ENCODE results near the gene KMT2E.
"Not testable (repeated sequence)": the region's sequence is repeated elsewhere in the genome, so short reads cannot be mapped to it uniquely, and the experiment has no call there.

KMT2E gene

GRCh38 chr7:105024734-105025133 lies 10.7 kb downstream of the KMT2E start:
- Histone ChIP-seq H3K9me3 (ENCODE audit: low read depth, low read length) (no peaks in the 10 kb centered on the region), H3K9ac (ENCODE audit: insufficient read length) (no peak overlapping the region), H3K27ac (no peak overlapping the region), H3K4me3 (no peak overlapping the region), H3K36me3 (ENCODE audit: insufficient read depth, low read length) (no peaks in the 10 kb centered on the region)
- no peak for DNase-seq (ENCODE audit: low read depth, low spot score)
- TF ChIP-seq POLR2AphosphoS5 (IDR thresholded peaks at IDR 0.05; ENCODE audit: borderline replicate concordance, low read depth, low read length) (no peak), FOXP2 (optimal IDR thresholded peaks at IDR 0.05; ENCODE audit: control extremely low read depth, extremely low read length, insufficient read depth) (no peak), EZH2 (IDR thresholded peaks at IDR 0.05) (no peak)

- Histone ChIP-seq H3K36me3 (ENCODE audit: insufficient read depth, low read length) (no peaks in the 10 kb centered on the region), H3K9me3 (ENCODE audit: low read depth, low read length) (no peaks in the 10 kb centered on the region), H3K9ac (ENCODE audit: insufficient read length) (no peak overlapping the region), H3K27ac (no peak overlapping the region), H3K4me3 (no peak overlapping the region)
- DNase-seq (ENCODE audit: low read depth, low spot score): no peak
- TF ChIP-seq POLR2AphosphoS5 (IDR thresholded peaks at IDR 0.05; ENCODE audit: borderline replicate concordance, low read depth, low read length) (no peak), FOXP2 (optimal IDR thresholded peaks at IDR 0.05; ENCODE audit: control extremely low read depth, extremely low read length, insufficient read depth) (no peak), EZH2 (IDR thresholded peaks at IDR 0.05) (no peak)
These were observed 12.7 kb downstream of the KMT2E start for GRCh38 chr7:105026750-105027149.

GRCh38 chr7:105027176-105027853 lies 13.3 kb downstream of the KMT2E start:
- TF ChIP-seq POLR2AphosphoS5 (IDR thresholded peaks at IDR 0.05; ENCODE audit: borderline replicate concordance, low read depth, low read length) (no peak), EZH2 (IDR thresholded peaks at IDR 0.05) (no peak), FOXP2 (optimal IDR thresholded peaks at IDR 0.05; ENCODE audit: control extremely low read depth, extremely low read length, insufficient read depth) (no peak)
- no peak for DNase-seq (ENCODE audit: low read depth, low spot score)
- no peaks in the 10 kb centered on the region for H3K9me3 ChIP-seq (ENCODE audit: low read depth, low read length)
- no peak overlapping the region for H3K9ac ChIP-seq (ENCODE audit: insufficient read length)
- no peak overlapping the region for H3K27ac ChIP-seq
- no peaks in the 10 kb centered on the region for H3K36me3 ChIP-seq (ENCODE audit: insufficient read depth, low read length)
- no peak overlapping the region for H3K4me3 ChIP-seq

GRCh38 chr7:105028004-105028403 lies 14.0 kb downstream of the KMT2E start:
- TF ChIP-seq FOXP2 (optimal IDR thresholded peaks at IDR 0.05; ENCODE audit: control extremely low read depth, extremely low read length, insufficient read depth) (no peak), POLR2AphosphoS5 (IDR thresholded peaks at IDR 0.05; ENCODE audit: borderline replicate concordance, low read depth, low read length) (no peak), EZH2 (IDR thresholded peaks at IDR 0.05) (no peak)
- H3K9me3 ChIP-seq (ENCODE audit: low read depth, low read length): no peaks in the 10 kb centered on the region
- no peak overlapping the region for H3K4me3 ChIP-seq
- H3K27ac ChIP-seq: no peak overlapping the region
- H3K36me3 ChIP-seq (ENCODE audit: insufficient read depth, low read length): no peaks in the 10 kb centered on the region
- DNase-seq (ENCODE audit: low read depth, low spot score): no peak
- no peak overlapping the region for H3K9ac ChIP-seq (ENCODE audit: insufficient read length)

GRCh38 chr7:105028941-105029340 lies 14.9 kb downstream of the KMT2E start:
- not testable (repeated sequence) for H3K9ac ChIP-seq (ENCODE audit: insufficient read length); H3K36me3 ChIP-seq (ENCODE audit: insufficient read depth, low read length); DNase-seq (ENCODE audit: low read depth, low spot score); H3K4me3 ChIP-seq; H3K9me3 ChIP-seq (ENCODE audit: low read depth, low read length); H3K27ac ChIP-seq

DNA sequence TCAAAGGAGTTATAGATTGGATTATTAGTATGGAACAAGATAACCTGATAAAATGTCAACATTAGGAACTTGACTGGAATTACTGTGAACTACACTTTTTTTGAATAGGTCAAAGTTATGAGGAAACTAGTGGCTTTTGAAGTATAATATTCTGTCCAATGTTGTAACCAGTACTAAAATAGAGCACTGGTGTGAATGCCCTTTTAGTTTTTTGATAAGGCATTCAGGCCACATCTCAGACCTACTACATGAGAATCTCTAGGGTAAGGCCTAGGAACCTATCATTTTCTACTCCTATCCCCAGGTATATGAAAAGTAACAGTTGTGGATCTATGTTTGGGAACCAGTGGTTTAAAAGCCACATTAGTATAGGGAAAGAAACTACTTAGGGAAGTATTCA lies 16.4 kb downstream of the KMT2E start:
- TF ChIP-seq POLR2AphosphoS5 (IDR thresholded peaks at IDR 0.05; ENCODE audit: borderline replicate concordance, low read depth, low read length): no peak
- no peak for TF ChIP-seq EZH2 (IDR thresholded peaks at IDR 0.05)
- no peak for TF ChIP-seq FOXP2 (optimal IDR thresholded peaks at IDR 0.05; ENCODE audit: control extremely low read depth, extremely low read length, insufficient read depth)
- Histone ChIP-seq H3K9me3 (ENCODE audit: low read depth, low read length) (no peaks in the 10 kb centered on the region), H3K27ac (no peak overlapping the region), H3K9ac (ENCODE audit: insufficient read length) (no peak overlapping the region), H3K36me3 (ENCODE audit: insufficient read depth, low read length) (no peaks in the 10 kb centered on the region), H3K4me3 (no peak overlapping the region)
- DNase-seq (ENCODE audit: low read depth, low spot score): no peak

DNA sequence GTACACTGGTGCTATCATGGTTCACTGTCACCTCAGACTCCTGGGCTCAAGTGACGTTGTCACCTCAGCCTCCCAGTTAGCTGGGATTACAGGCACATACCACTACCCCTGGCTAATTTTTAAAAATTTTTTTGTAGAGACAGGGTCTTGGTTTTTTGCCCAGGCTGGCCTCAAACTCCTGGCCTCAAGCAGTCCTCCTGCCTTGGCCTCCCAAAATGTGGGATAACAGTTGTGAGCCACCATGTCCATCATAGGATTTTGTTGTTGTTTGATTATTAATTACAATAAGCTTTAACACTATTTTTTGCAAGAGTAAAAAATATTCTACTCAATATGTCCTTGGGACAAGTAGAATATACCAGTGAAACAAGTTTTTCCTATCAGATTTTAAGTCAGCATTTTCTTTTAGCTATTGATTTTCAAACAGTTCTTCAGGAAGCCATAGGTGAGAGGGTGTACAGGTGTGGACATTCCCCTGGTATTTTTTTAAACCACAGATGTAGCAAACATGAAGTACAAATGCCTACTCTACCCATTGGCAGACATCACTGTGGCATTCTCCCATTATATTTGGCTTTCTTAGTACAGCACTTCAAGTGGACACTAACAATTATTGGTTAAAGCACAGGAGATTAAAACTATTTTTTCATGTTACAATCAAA lies 18.7 kb downstream of the KMT2E start:
- DNase-seq (ENCODE audit: low read depth, low spot score): no peak
- no peaks in the 10 kb centered on the region for H3K36me3 ChIP-seq (ENCODE audit: insufficient read depth, low read length)
- no peak for TF ChIP-seq EZH2 (IDR thresholded peaks at IDR 0.05)
- TF ChIP-seq POLR2AphosphoS5 (IDR thresholded peaks at IDR 0.05; ENCODE audit: borderline replicate concordance, low read depth, low read length): no peak
- no peak for TF ChIP-seq FOXP2 (optimal IDR thresholded peaks at IDR 0.05; ENCODE audit: control extremely low read depth, extremely low read length, insufficient read depth)
- H3K4me3 ChIP-seq: no peak overlapping the region
- no peak overlapping the region for H3K9ac ChIP-seq (ENCODE audit: insufficient read length)
- H3K9me3 ChIP-seq (ENCODE audit: low read depth, low read length): no peaks in the 10 kb centered on the region
- no peak overlapping the region for H3K27ac ChIP-seq

DNA sequence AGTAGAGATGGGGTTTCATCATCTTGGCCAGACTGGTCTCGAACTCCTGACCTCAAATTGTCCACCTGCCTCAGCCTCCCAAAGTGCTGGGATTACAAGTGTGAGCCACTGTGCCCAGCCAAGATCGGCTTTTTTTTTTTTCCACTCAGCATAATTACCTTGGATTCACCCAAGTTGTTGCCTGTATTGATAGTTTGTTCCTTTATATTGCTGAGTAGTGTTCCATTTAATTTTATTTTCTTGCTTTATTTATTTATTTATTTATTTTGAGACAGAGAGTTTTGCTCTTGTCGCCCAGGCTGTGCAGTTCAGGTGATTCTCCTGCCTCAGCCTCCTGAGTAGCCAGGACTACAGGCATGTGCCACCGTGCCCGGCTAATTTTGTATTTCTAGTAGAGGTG lies 21.3 kb downstream of the KMT2E start:
- H3K9ac ChIP-seq (ENCODE audit: insufficient read length): no peak overlapping the region
- no peak for DNase-seq (ENCODE audit: low read depth, low spot score)
- no peak overlapping the region for H3K4me3 ChIP-seq
- H3K36me3 ChIP-seq (ENCODE audit: insufficient read depth, low read length): no peaks in the 10 kb centered on the region
- no peak for TF ChIP-seq EZH2 (IDR thresholded peaks at IDR 0.05)
- no peak for TF ChIP-seq FOXP2 (optimal IDR thresholded peaks at IDR 0.05; ENCODE audit: control extremely low read depth, extremely low read length, insufficient read depth)
- no peak for TF ChIP-seq POLR2AphosphoS5 (IDR thresholded peaks at IDR 0.05; ENCODE audit: borderline replicate concordance, low read depth, low read length)
- H3K9me3 ChIP-seq (ENCODE audit: low read depth, low read length): no peaks in the 10 kb centered on the region
- H3K27ac ChIP-seq: no peak overlapping the region

Measured in SK-N-MC (cell line).